Right ventricle myocardium inferior (tissue), 1 donor: ENCODE results near the gene SERPINB7. TPM values are rescaled to one million over a fixed set of nuclear protein-coding genes. Genes with fewer than 3 reads are reported as not detected.

ENCODE experiments used
- ATAC-seq: fragments of 200-7000 bp; cut with Tn5 transposase; one replicate; pipeline ENCODE4 v1.9.1; 2020; ENCODE audit warnings: mild to moderate bottlenecking, moderate library complexity
- DNase-seq: peaks from one replicate; pipeline ENCODE4 v3.0.0; 2021; ENCODE audit errors: missing footprints
- intact Hi-C: fragments of 100-400 bp; cut with DNase I; formaldehyde crosslinking; loops from one replicate; pipeline ENCODE4 v1.11.0; 2022
- total RNA-seq: library from RNA; stranded (reverse); fragmentation: NEBNext Ultra II Directional; extraction: Animal tissue kit (Norgen Biotek cat#: 25700); gene quantifications from one replicate; pipeline ENCODE4 v1.2.1, GENCODE V29; 2021
- donor health status: DM: no; HTN: yes; CAD: no; lungs with severe emphysema.

The SERPINB7 gene
- total RNA-seq, 1 donor from 2014 or later = not detected

- ATAC-seq = no peak
- DNase-seq = no peak
- intact Hi-C loops = no loop called here
These were observed 8.2 kb downstream of the SERPINB7 start for GRCh38 chr18:63783394-63783793.

- no peak for ATAC-seq
- intact Hi-C loops = no loop called here
- no peak for DNase-seq
These were observed 9.7 kb downstream of the SERPINB7 start for GRCh38 chr18:63784787-63785452.

GRCh38 chr18:63787673-63788072 lies 12.5 kb downstream of the SERPINB7 start:
- ATAC-seq (no peak), DNase-seq (no peak)
- intact Hi-C loops = no loop called here

GRCh38 chr18:63788447-63789096 lies 13.4 kb downstream of the SERPINB7 start:
- no peak for DNase-seq

GRCh38 chr18:63789327-63789726 lies 14.1 kb downstream of the SERPINB7 start:
- ATAC-seq (no peak), DNase-seq (no peak)
- intact Hi-C loops = no loop called here

More at GRCh38 chr18:63788447-63789096, 13.4 kb downstream of the SERPINB7 start:
- intact Hi-C loops = no loop called here
- no peak for ATAC-seq

GRCh38 chr18:63795606-63796005 lies 20.4 kb downstream of the SERPINB7 start:
- DNase-seq (no peak), ATAC-seq (no peak)
- intact Hi-C loops = no loop called here

- DNase-seq = no peak
- ATAC-seq = no peak
- intact Hi-C loops = no loop called here
These were observed 24.0 kb downstream of the SERPINB7 start for GRCh38 chr18:63799189-63799588.

GRCh38 chr18:63801343-63801742 lies 26.1 kb downstream of the SERPINB7 start:
- no peak for DNase-seq
- intact Hi-C loops = no loop called here
- ATAC-seq = no peak

GRCh38 chr18:63808125-63808524 lies 32.9 kb downstream of the SERPINB7 start:
- ATAC-seq (no peak), DNase-seq (no peak)
- intact Hi-C loops = no loop called here

GRCh38 chr18:63817441-63818051 lies 42.3 kb downstream of the SERPINB7 start:
- DNase-seq (no peak), ATAC-seq (peak; percentile 23)
- intact Hi-C loops = no loop called here

- DNase-seq (no peak), ATAC-seq (no peak)
- intact Hi-C loops = no loop called here
These were observed 43.0 kb downstream of the SERPINB7 start for GRCh38 chr18:63818212-63818611.

- ATAC-seq (no peak), DNase-seq (no peak)
- intact Hi-C loops = no loop called here
These were observed 44.6 kb downstream of the SERPINB7 start for GRCh38 chr18:63819786-63820185.

- intact Hi-C loops = no loop called here
- ATAC-seq (no peak), DNase-seq (no peak)
These were observed 45.5 kb downstream of the SERPINB7 start for GRCh38 chr18:63820694-63821093.

- intact Hi-C loops = loop anchor here (1.0 kb wide), 1 partner anchor 113 kb away; no protein-coding TSS in a partner anchor
- ATAC-seq (no peak), DNase-seq (peak; percentile 70)
These were observed 48.5 kb downstream of the SERPINB7 start for GRCh38 chr18:63823516-63824219.

GRCh38 chr18:63824220-63824525 lies 49.0 kb downstream of the SERPINB7 start:
- intact Hi-C loops = loop anchor here (1.0 kb wide), 1 partner anchor 112 kb away; no protein-coding TSS in a partner anchor
- DNase-seq = no peak
- no peak for ATAC-seq

- no peak for ATAC-seq
- intact Hi-C loops = no loop called here
These were observed 52.9 kb downstream of the SERPINB7 start for GRCh38 chr18:63828120-63828519.

GRCh38 chr18:63828656-63829055 lies 53.4 kb downstream of the SERPINB7 start:
- ATAC-seq (no peak), DNase-seq (no peak)
- intact Hi-C loops = no loop called here

More at GRCh38 chr18:63828120-63828519, 52.9 kb downstream of the SERPINB7 start:
- no peak for DNase-seq

GRCh38 chr18:63829886-63830285 lies 54.7 kb downstream of the SERPINB7 start:
- ATAC-seq (no peak), DNase-seq (no peak)
- intact Hi-C loops = no loop called here

GRCh38 chr18:63831080-63831788 lies 56.0 kb downstream of the SERPINB7 start:
- intact Hi-C loops = no loop called here
- no peak for ATAC-seq
- DNase-seq = no peak
